ENCODE results near the gene PCYT1A. TPM values are rescaled to one million over a fixed set of nuclear protein-coding genes. Genes with fewer than 3 reads are reported as not detected.
A peak's percentile ranks its signal among the peaks of the same experiment; 100 is the strongest.

The PCYT1A gene
- total RNA-seq, 1 experiment from 2014 or later = 52.6 TPM

GRCh38 chr3:196225763-196226364 is 61.7 kb downstream of the PCYT1A start:
- no peak overlapping the region for H3K4me3 ChIP-seq
- H3K9me3 ChIP-seq = no peaks in the 10 kb centered on the region
- no peak for DNase-seq
- H3K27me3 ChIP-seq = no peaks in the 10 kb centered on the region
- no peaks in the 10 kb centered on the region for H3K36me3 ChIP-seq

- Histone ChIP-seq H3K9me3 (no peaks in the 10 kb centered on the region), H3K4me3 (no peak overlapping the region), H3K27me3 (no peaks in the 10 kb centered on the region), H3K36me3 (no peaks in the 10 kb centered on the region)
- no peak for DNase-seq
These were observed 62.4 kb downstream of the PCYT1A start for GRCh38 chr3:196225086-196225485.

- H3K4me3 ChIP-seq = no peak overlapping the region
- DNase-seq = no peak
- no peaks in the 10 kb centered on the region for H3K27me3 ChIP-seq
- H3K9me3 ChIP-seq = no peaks in the 10 kb centered on the region
- no peaks in the 10 kb centered on the region for H3K36me3 ChIP-seq
These were observed 64.5 kb downstream of the PCYT1A start for GRCh38 chr3:196222876-196223595.

GRCh38 chr3:196220991-196221390 is 66.5 kb downstream of the PCYT1A start:
- Histone ChIP-seq H3K27me3 (no peaks in the 10 kb centered on the region), H3K4me3 (no peak overlapping the region), H3K9me3 (no peaks in the 10 kb centered on the region), H3K36me3 (no peaks in the 10 kb centered on the region)
- no peak for DNase-seq

GRCh38 chr3:196220587-196220986 is 66.9 kb downstream of the PCYT1A start:
- no peak overlapping the region for H3K4me3 ChIP-seq
- no peaks in the 10 kb centered on the region for H3K9me3 ChIP-seq
- no peaks in the 10 kb centered on the region for H3K27me3 ChIP-seq
- no peak for DNase-seq
- no peaks in the 10 kb centered on the region for H3K36me3 ChIP-seq

- Histone ChIP-seq H3K36me3 (no peaks in the 10 kb centered on the region), H3K4me3 (no peak overlapping the region), H3K9me3 (no peaks in the 10 kb centered on the region), H3K27me3 (no peaks in the 10 kb centered on the region)
- no peak for DNase-seq
These were observed 67.6 kb downstream of the PCYT1A start for GRCh38 chr3:196219970-196220311.

- DNase-seq = peak; percentile 84
These were observed 68.1 kb downstream of the PCYT1A start for GRCh38 chr3:196219194-196219969.

GRCh38 chr3:196218155-196218712 is 69.3 kb downstream of the PCYT1A start:
- H3K27me3 ChIP-seq = no peaks in the 10 kb centered on the region
- no peaks in the 10 kb centered on the region for H3K36me3 ChIP-seq
- H3K4me3 ChIP-seq = no peak overlapping the region
- H3K9me3 ChIP-seq = no peaks in the 10 kb centered on the region
- DNase-seq = no peak

More at GRCh38 chr3:196219194-196219969, 68.1 kb downstream of the PCYT1A start:
- Histone ChIP-seq H3K36me3 (no peaks in the 10 kb centered on the region), H3K4me3 (peak overlapping the region; percentile 8; the same call in 1 of the 2 replicates), H3K27me3 (no peaks in the 10 kb centered on the region), H3K9me3 (no peaks in the 10 kb centered on the region)

GRCh38 chr3:196217307-196218154 is 70.0 kb downstream of the PCYT1A start:
- DNase-seq = no peak
- H3K36me3 ChIP-seq = no peaks in the 10 kb centered on the region
- H3K4me3 ChIP-seq = no peak overlapping the region
- no peaks in the 10 kb centered on the region for H3K27me3 ChIP-seq
- H3K9me3 ChIP-seq = no peaks in the 10 kb centered on the region

- DNase-seq = no peak
- Histone ChIP-seq H3K27me3 (no peaks in the 10 kb centered on the region), H3K36me3 (no peaks in the 10 kb centered on the region), H3K4me3 (no peak overlapping the region), H3K9me3 (no peaks in the 10 kb centered on the region)
These were observed 70.8 kb downstream of the PCYT1A start for GRCh38 chr3:196216681-196217211.

- Histone ChIP-seq H3K36me3 (no peaks in the 10 kb centered on the region), H3K27me3 (no peaks in the 10 kb centered on the region), H3K4me3 (no peak within 1 kb of the TSS), H3K9me3 (no peaks in the 10 kb centered on the region)
- DNase-seq = no peak
These were observed 71.4 kb downstream of the PCYT1A start, which contains the start of gene SLC51A for GRCh38 chr3:196216089-196216564. Gene SLC51A (plus strand): TSS chr3:196216534. CDS start chr3:196216713, 179 bp downstream.

GRCh38 chr3:196215493-196216020 is 72.0 kb downstream of the PCYT1A start:
- Histone ChIP-seq H3K9me3 (no peaks in the 10 kb centered on the region), H3K27me3 (no peaks in the 10 kb centered on the region), H3K36me3 (no peaks in the 10 kb centered on the region), H3K4me3 (no peak overlapping the region)
- no peak for DNase-seq

GRCh38 chr3:196214783-196215441 is 72.6 kb downstream of the PCYT1A start:
- H3K36me3 ChIP-seq = no peaks in the 10 kb centered on the region
- H3K27me3 ChIP-seq = no peaks in the 10 kb centered on the region
- no peak overlapping the region for H3K4me3 ChIP-seq
- H3K9me3 ChIP-seq = no peaks in the 10 kb centered on the region
- no peak for DNase-seq

GRCh38 chr3:196210673-196211556 is 76.6 kb downstream of the PCYT1A start, which contains the start of gene ZDHHC19:
Gene ZDHHC19 (minus strand): TSS chr3:196211400. CDS start chr3:196211315, 85 bp downstream.
- no peaks in the 10 kb centered on the region for H3K36me3 ChIP-seq
- H3K27me3 ChIP-seq = no peaks in the 10 kb centered on the region
- no peaks in the 10 kb centered on the region for H3K9me3 ChIP-seq
- no peak within 1 kb of the TSS for H3K4me3 ChIP-seq
- no peak for DNase-seq

Measured in MG63 (cell line).